GM23248 (cell line): Measurements from ENCODE around the gene CARD10.

ENCODE experiments used
- EZH2 ChIP-seq: fragments of 200-600 bp; sonication (generic); IDR thresholded peaks from 2 replicates; pipeline ENCODE4 v1.6.1; 2018; ENCODE audit warnings: antibody characterized with exemption, mild to moderate bottlenecking; ENCODE audit not compliant: insufficient read depth, poor library complexity, severe bottlenecking
- EZH2phosphoT487 ChIP-seq: fragments of 200-600 bp; sonication (generic); IDR thresholded peaks from 2 replicates; pipeline ENCODE4 v1.6.1; 2018; ENCODE audit warnings: antibody characterized with exemption, moderate library complexity, mild to moderate bottlenecking, low read depth; ENCODE audit not compliant: insufficient read depth

GRCh38 chr22:37566329-37566837, 47.2 kb upstream of the CARD10 start:
- no peak for TF ChIP-seq EZH2phosphoT487
- no peak for TF ChIP-seq EZH2
